Stimulated activated naive CD8-positive, alpha-beta T cell treated with anti-CD3 and anti-CD28 coated beads, Interleukin-15, amount 100 ng/mL, for 72 hours (primary cell): ENCODE results near the gene TXNDC2.
"Not testable (repeated sequence)": the region's sequence is repeated elsewhere in the genome, so short reads cannot be mapped to it uniquely, and the experiment has no call there.

ENCODE experiments used
- ATAC-seq: fragments of 150-1000 bp; cut with Tn5 transposase; 2 replicates; pipeline ENCODE4 v1.10.0; 2021; ENCODE audit warnings: mild to moderate bottlenecking, moderate library complexity
- DNase-seq, 2 donors: peaks; one replicate each; pipeline ENCODE4 v3.0.0; 2021 to 2022
- H3K27ac Mint-ChIP-seq, 2 donors: one replicate each; pipeline ENCODE4 v1.8.0; 2022; ENCODE audit warnings: mild to moderate bottlenecking in 2 of 2, mixed read lengths in 2 of 2, moderate library complexity in 2 of 2
- H3K27me3 Mint-ChIP-seq: one replicate; pipeline ENCODE4 v1.8.0; 2022; ENCODE audit warnings: mixed read lengths
- H3K4me1 Mint-ChIP-seq: one replicate; pipeline ENCODE4 v1.8.0; 2022; ENCODE audit warnings: mild to moderate bottlenecking, mixed read lengths
- H3K4me3 Mint-ChIP-seq, 2 donors: one replicate each; pipeline ENCODE4 v1.8.0; 2022; ENCODE audit warnings: mild to moderate bottlenecking in 2 of 2, mixed read lengths in 2 of 2, moderate library complexity in 1 of 2
- H3K9me3 Mint-ChIP-seq, 2 donors: one replicate each; pipeline ENCODE4 v1.8.0; 2022; ENCODE audit warnings: mixed read lengths in 2 of 2

Gene TXNDC2

GRCh38 chr18:9854801-9855676, 30.7 kb upstream of the TXNDC2 start:
- H3K4me1 Mint-ChIP-seq, result no peaks in the 10 kb centered on the region
- H3K4me3 Mint-ChIP-seq, result no peak overlapping the region
- H3K27ac Mint-ChIP-seq, result no peak overlapping the region
- H3K9me3 Mint-ChIP-seq, result no peaks in the 10 kb centered on the region
- DNase-seq (no peak), ATAC-seq (no peak)
- H3K27me3 Mint-ChIP-seq, result peaks cover 21% of the 10 kb centered on the region

- H3K9me3 Mint-ChIP-seq, result no peaks in the 10 kb centered on the region
- H3K27ac Mint-ChIP-seq, result no peak overlapping the region
- no peak for ATAC-seq
- peaks cover 19% of the 10 kb centered on the region for H3K27me3 Mint-ChIP-seq
- H3K4me3 Mint-ChIP-seq, result no peak overlapping the region
- H3K4me1 Mint-ChIP-seq, result no peaks in the 10 kb centered on the region
- DNase-seq, result no peak
These were observed 30.1 kb upstream of the TXNDC2 start for GRCh38 chr18:9855681-9856080.

- DNase-seq, result no peak
- no peak for ATAC-seq
- Mint-ChIP-seq H3K4me3 (no peak overlapping the region), H3K27ac (no peak overlapping the region), H3K27me3 (peaks cover 19% of the 10 kb centered on the region), H3K4me1 (peaks cover under 1% of the 10 kb centered on the region), H3K9me3 (no peaks in the 10 kb centered on the region)
These were observed 29.7 kb upstream of the TXNDC2 start for GRCh38 chr18:9856092-9856491.

- peaks cover 11% of the 10 kb centered on the region for H3K4me1 Mint-ChIP-seq
- DNase-seq, ATAC-seq, H3K27ac Mint-ChIP-seq, H3K4me3 Mint-ChIP-seq, H3K9me3 Mint-ChIP-seq: not testable (repeated sequence)
- peaks cover 19% of the 10 kb centered on the region for H3K27me3 Mint-ChIP-seq
These were observed 28.2 kb upstream of the TXNDC2 start for GRCh38 chr18:9857479-9857998.

- Mint-ChIP-seq H3K4me3 (no peak overlapping the region), H3K9me3 (no peaks in the 10 kb centered on the region), H3K27me3 (peaks cover 19% of the 10 kb centered on the region), H3K27ac (no peak overlapping the region), H3K4me1 (peaks cover 17% of the 10 kb centered on the region)
- no peak for ATAC-seq
- DNase-seq, result no peak
These were observed 27.1 kb upstream of the TXNDC2 start for GRCh38 chr18:9858642-9859041.

GRCh38 chr18:9859232-9859631, 26.5 kb upstream of the TXNDC2 start:
- no peak for DNase-seq
- ATAC-seq, result no peak
- no peaks in the 10 kb centered on the region for H3K9me3 Mint-ChIP-seq
- peaks cover 16% of the 10 kb centered on the region for H3K27me3 Mint-ChIP-seq
- no peak overlapping the region for H3K27ac Mint-ChIP-seq
- no peak overlapping the region for H3K4me3 Mint-ChIP-seq
- peaks cover 17% of the 10 kb centered on the region for H3K4me1 Mint-ChIP-seq

GRCh38 chr18:9860682-9861081, 25.1 kb upstream of the TXNDC2 start:
- H3K4me1 Mint-ChIP-seq, result peaks cover 17% of the 10 kb centered on the region
- H3K9me3 Mint-ChIP-seq, result peaks cover 6 to 9% of the 10 kb centered on the region in 2 donors
- peaks cover 8% of the 10 kb centered on the region for H3K27me3 Mint-ChIP-seq
- ATAC-seq (no peak), DNase-seq (no peak)
- no peak overlapping the region for H3K4me3 Mint-ChIP-seq
- H3K27ac Mint-ChIP-seq, result no peak overlapping the region

GRCh38 chr18:9861157-9861556, 24.6 kb upstream of the TXNDC2 start:
- no peak for DNase-seq
- peak; percentile 75 for ATAC-seq
- H3K27ac Mint-ChIP-seq, result no peak overlapping the region
- H3K4me1 Mint-ChIP-seq, result peaks cover 17% of the 10 kb centered on the region
- H3K27me3 Mint-ChIP-seq, result peaks cover 8% of the 10 kb centered on the region
- H3K4me3 Mint-ChIP-seq, result no peak overlapping the region
- peaks cover 11 to 13% of the 10 kb centered on the region in 2 donors for H3K9me3 Mint-ChIP-seq

GRCh38 chr18:9861933-9862332, 23.8 kb upstream of the TXNDC2 start:
- DNase-seq (peak; percentile 31 to 44), ATAC-seq (peak; percentile 92)
- H3K4me3 Mint-ChIP-seq, result peak overlapping the region; percentile 41 to 44
- peaks cover 17% of the 10 kb centered on the region for H3K4me1 Mint-ChIP-seq
- peaks cover 8% of the 10 kb centered on the region for H3K27me3 Mint-ChIP-seq
- H3K9me3 Mint-ChIP-seq, result peaks cover 13 to 21% of the 10 kb centered on the region in 2 donors
- H3K27ac Mint-ChIP-seq, result peak overlapping the region in 1 of 2 donors; percentile 53

- Mint-ChIP-seq H3K4me3 (no peak overlapping the region), H3K4me1 (peaks cover 17% of the 10 kb centered on the region), H3K9me3 (peaks cover 13 to 25% of the 10 kb centered on the region in 2 donors), H3K27me3 (peaks cover 8% of the 10 kb centered on the region), H3K27ac (no peak overlapping the region)
- ATAC-seq, result no peak
- DNase-seq, result no peak
These were observed 23.1 kb upstream of the TXNDC2 start for GRCh38 chr18:9862686-9863085.

GRCh38 chr18:9863282-9863681, 22.5 kb upstream of the TXNDC2 start:
- H3K27me3 Mint-ChIP-seq, result peaks cover 7% of the 10 kb centered on the region
- no peak overlapping the region for H3K4me3 Mint-ChIP-seq
- no peak for DNase-seq
- peaks cover 13 to 25% of the 10 kb centered on the region in 2 donors for H3K9me3 Mint-ChIP-seq
- no peak for ATAC-seq
- H3K27ac Mint-ChIP-seq, result no peak overlapping the region
- peaks cover 17% of the 10 kb centered on the region for H3K4me1 Mint-ChIP-seq

- no peak for DNase-seq
- H3K4me1 Mint-ChIP-seq, result peaks cover 30% of the 10 kb centered on the region
- H3K9me3 Mint-ChIP-seq, result peaks cover 13 to 25% of the 10 kb centered on the region in 2 donors
- ATAC-seq, result no peak
- H3K4me3 Mint-ChIP-seq, result no peak overlapping the region
- peaks cover 11% of the 10 kb centered on the region for H3K27me3 Mint-ChIP-seq
- no peak overlapping the region for H3K27ac Mint-ChIP-seq
These were observed 19.8 kb upstream of the TXNDC2 start for GRCh38 chr18:9865764-9866490.

GRCh38 chr18:9866627-9867026, 19.1 kb upstream of the TXNDC2 start:
- DNase-seq (no peak), ATAC-seq (no peak)
- Mint-ChIP-seq H3K27ac (peak overlapping the region in 1 of 2 donors; percentile 14), H3K9me3 (peaks cover 13 to 25% of the 10 kb centered on the region in 2 donors), H3K4me3 (no peak overlapping the region), H3K27me3 (peaks cover 18% of the 10 kb centered on the region), H3K4me1 (peaks cover 24% of the 10 kb centered on the region)

GRCh38 chr18:9867071-9867594, 18.6 kb upstream of the TXNDC2 start:
- DNase-seq (no peak), ATAC-seq (no peak)
- peaks cover 19% of the 10 kb centered on the region for H3K27me3 Mint-ChIP-seq
- peak overlapping the region in 1 of 2 donors; percentile 14 for H3K27ac Mint-ChIP-seq
- H3K9me3 Mint-ChIP-seq, result peaks cover 13 to 25% of the 10 kb centered on the region in 2 donors
- peaks cover 22% of the 10 kb centered on the region for H3K4me1 Mint-ChIP-seq
- H3K4me3 Mint-ChIP-seq, result no peak overlapping the region

GRCh38 chr18:9868857-9869714, 16.7 kb upstream of the TXNDC2 start:
- Mint-ChIP-seq H3K27me3 (peaks cover 19% of the 10 kb centered on the region), H3K27ac (no peak overlapping the region), H3K9me3 (peaks cover 13 to 25% of the 10 kb centered on the region in 2 donors), H3K4me1 (peaks cover 13% of the 10 kb centered on the region), H3K4me3 (no peak overlapping the region)
- ATAC-seq (no peak), DNase-seq (no peak)
